Panc1 (cell line): ENCODE data around the gene PQBP1. TPM values are rescaled to one million over a fixed set of nuclear protein-coding genes. Genes with fewer than 3 reads are reported as not detected.

Experiments
- ATAC-seq: fragments of 200-7000 bp; cut with Tn5 transposase; 2 replicates; pipeline ENCODE4 v1.9.1; 2020; ENCODE audit warnings: mild to moderate bottlenecking, moderate library complexity
- BruUV-seq: library from RNA; stranded (reverse); fragments of 400-500 nt; replicated peaks from 2 replicates; lab custom pipeline; 2021; lab: Mats Ljungman, UMichigan
- CTCF ChIA-PET: fragments of 300-600 bp; sonication (Branson Sonifier 250); formaldehyde crosslinking; loops from one replicate; lab custom pipeline; 2022; ENCODE audit warnings: antibody characterized with exemption; lab: Charles Lee
- POLR2A ChIA-PET: fragments of 300-600 bp; sonication (Branson Sonifier 250); formaldehyde crosslinking; loops from one replicate; lab custom pipeline; 2022; ENCODE audit warnings: antibody characterized with exemption; lab: Charles Lee
- DNase-seq: peaks from one replicate; pipeline ENCODE4 v3.0.0-alpha.2; 2010; ENCODE audit warnings: low read depth, low spot score
- H3K27ac ChIP-seq: 2 replicates; pipeline ENCODE4 v1.5.1; 2011; ENCODE audit warnings: mild to moderate bottlenecking, low read length, inconsistent platforms
- H3K27me3 ChIP-seq: fragments of 200-500 bp; sonication (Bioruptor generic); 2 replicates; pipeline ENCODE4 v1.6.0; 2014; ENCODE audit warnings: low read length, inconsistent platforms; ENCODE audit not compliant: control insufficient read depth, insufficient read depth
- H3K36me3 ChIP-seq: fragments of 200-500 bp; sonication (Bioruptor generic); 2 replicates; pipeline ENCODE4 v1.5.1; 2014; ENCODE audit warnings: inconsistent platforms, mild to moderate bottlenecking, low read length, moderate library complexity; ENCODE audit not compliant: control insufficient read depth, insufficient read depth
- H3K4me1 ChIP-seq: 2 replicates; pipeline ENCODE4 v1.5.1; 2011; ENCODE audit warnings: inconsistent platforms, mild to moderate bottlenecking, low read length, moderate library complexity; ENCODE audit not compliant: control insufficient read depth, insufficient read depth
- H3K4me3 ChIP-seq, 2 experiments: 2 replicates each; pipeline ENCODE4 v1.5.1; 2011 to 2012; ENCODE audit warnings: low read depth in 2 of 2, low read length in 2 of 2, mild to moderate bottlenecking in 2 of 2, inconsistent platforms in 1 of 2, moderate library complexity in 1 of 2
- H3K9me3 ChIP-seq: fragments of 200-500 bp; sonication (Bioruptor generic); 2 replicates; pipeline ENCODE4 v1.5.1; 2014; ENCODE audit warnings: low read depth, mild to moderate bottlenecking, inconsistent platforms, low read length, moderate library complexity; ENCODE audit not compliant: control insufficient read depth, insufficient read depth
- CTCF ChIP-seq: fragments of 450-650 bp; IDR thresholded peaks from 2 replicates; pipeline ENCODE4 v1.5.1; 2017; ENCODE audit warnings: mild to moderate bottlenecking
- POLR2AphosphoS5 ChIP-seq: IDR thresholded peaks from 2 replicates; pipeline ENCODE4 v1.6.1; 2012; ENCODE audit warnings: mild to moderate bottlenecking, low read depth, low read length, moderate library complexity
- REST ChIP-seq, 2 experiments: IDR thresholded peaks; 2 replicates each; pipeline ENCODE4 v1.6.1; 2011 to 2012; ENCODE audit warnings: low read depth in 2 of 2, control low read depth in 1 of 2, low read length in 1 of 2, mild to moderate bottlenecking in 1 of 2, moderate library complexity in 1 of 2; ENCODE audit not compliant: insufficient read depth in 1 of 2
- SIN3A ChIP-seq: IDR thresholded peaks from 2 replicates; pipeline ENCODE4 v1.6.1; 2012; ENCODE audit warnings: low read depth, mild to moderate bottlenecking, low read length, moderate library complexity, borderline replicate concordance; ENCODE audit not compliant: insufficient read depth
- TCF7L2 ChIP-seq: IDR thresholded peaks from 2 replicates; pipeline ENCODE4 v1.6.1; 2011; ENCODE audit warnings: mild to moderate bottlenecking, low read depth, low read length, inconsistent platforms
- in situ Hi-C: cut with HindIII; loops from 2 replicates; pipeline ENCODE4 v1.10.0; 2016; ENCODE audit warnings: low sequenced_read_pairs, low pct_unique_long_range_greater_than_20kb
- intact Hi-C: fragments of 100-400 bp; cut with micrococcal nuclease; formaldehyde crosslinking; loops from one replicate; pipeline ENCODE4 v1.10.0; 2022; ENCODE audit not compliant: unreplicated experiment
- total RNA-seq: library from RNA; stranded (reverse); gene quantifications from one replicate; pipeline ENCODE4 v1.2.1, GENCODE V29; 2021; ENCODE audit not compliant: unreplicated experiment

The PQBP1 gene
- total RNA-seq, 1 experiment from 2014 or later, result 136 TPM

- CTCF ChIA-PET, result no interaction called here
- no peak for DNase-seq
These were observed 10.9 kb downstream of the PQBP1 start for GRCh38 chrX:48908600-48908999.

GRCh38 chrX:48909703-48910294, 12.1 kb downstream of the PQBP1 start:
- Histone ChIP-seq H3K36me3 (peaks cover 3% of the 10 kb centered on the region), H3K27ac (no peak overlapping the region), H3K27me3 (no peaks in the 10 kb centered on the region), H3K9me3 (no peaks in the 10 kb centered on the region), H3K4me3 (0 out of 4 replicates have a peak overlapping the region, but pooled peaks of 1 of the 2 experiments have one; percentile 71), H3K4me1 (peaks cover 11% of the 10 kb centered on the region)
- CTCF ChIA-PET, result no interaction called here
- no TSS peak for BruUV-seq
- intact Hi-C loops (no loop called here), in situ Hi-C loops (no loop called here)
- TF ChIP-seq POLR2AphosphoS5 (no peak), CTCF (no peak), SIN3A (no peak), REST (IDR thresholded peaks at IDR 0.05; ENCODE audit: insufficient read depth in 1 of 2, low read depth in 2 of 2, low read length in 1 of 2) (no peak), TCF7L2 (no peak)
- POLR2A ChIA-PET, result no interaction called here
- DNase-seq, result no peak
- ATAC-seq, result no peak

More at GRCh38 chrX:48908600-48908999, 10.9 kb downstream of the PQBP1 start:
- ATAC-seq, result no peak
- Histone ChIP-seq H3K9me3 (no peaks in the 10 kb centered on the region), H3K4me3 (no peak overlapping the region), H3K27ac (no peak overlapping the region), H3K27me3 (no peaks in the 10 kb centered on the region), H3K4me1 (peaks cover 11% of the 10 kb centered on the region), H3K36me3 (no peaks in the 10 kb centered on the region; the same call in 1 of the 2 replicates)
- BruUV-seq, result TSS peak; percentile 29
- POLR2A ChIA-PET, result no interaction called here
- TF ChIP-seq POLR2AphosphoS5 (no peak), REST (IDR thresholded peaks at IDR 0.05; ENCODE audit: insufficient read depth in 1 of 2, low read depth in 2 of 2, low read length in 1 of 2) (no peak), TCF7L2 (no peak), SIN3A (no peak), CTCF (no peak)
- intact Hi-C loops, result no loop called here
- in situ Hi-C loops, result no loop called here
